HEK293 (cell line): ENCODE results near the gene PLXNA2.

Source experiments
- CTCF ChIA-PET: fragments of 350-600 bp; formaldehyde crosslinking; extraction: SDS; loops from one replicate; lab custom pipeline; 2021; ENCODE audit warnings: antibody characterized with exemption; lab: Yijun Ruan, JAX
- POLR2A ChIA-PET: fragments of 300-600 bp; formaldehyde crosslinking; extraction: SDS; loops from one replicate; lab custom pipeline; 2020; ENCODE audit warnings: antibody characterized with exemption, inconsistent platforms; lab: Yijun Ruan, JAX
- H3K27ac ChIP-seq: fragments of 200-500 bp; sonication (Bioruptor generic); 2 replicates; pipeline ENCODE4 v1.5.1; 2014; ENCODE audit warnings: low read depth, low read length, control low read depth, inconsistent platforms; ENCODE audit errors: extremely low read depth
- H3K36me3 ChIP-seq, 2 experiments: fragments of 200-500 bp in 1 of 2; sonication (Bioruptor generic) in 1 of 2; 1 replicate in 1 of 2; 2 replicates in 1 of 2; pipeline ENCODE4 v1.5.1; 2014 to 2017; ENCODE audit warnings: inconsistent platforms in 2 of 2, low read length in 2 of 2; ENCODE audit not compliant: control insufficient read depth in 2 of 2, insufficient read depth in 1 of 2
- H3K4me1 ChIP-seq: fragments of 200-500 bp; sonication (Bioruptor generic); 2 replicates; pipeline ENCODE4 v1.5.1; 2014; ENCODE audit warnings: mild to moderate bottlenecking, low read length, inconsistent platforms; ENCODE audit not compliant: control insufficient read depth, insufficient read depth
- H3K4me3 ChIP-seq: 2 replicates; pipeline ENCODE4 v1.5.1; 2011; ENCODE audit warnings: low read depth, mild to moderate bottlenecking, control low read depth, low read length, moderate library complexity
- H3K9me3 ChIP-seq: fragments of 200-500 bp; sonication (Bioruptor generic); 2 replicates; pipeline ENCODE4 v1.5.1; 2014; ENCODE audit warnings: low read depth, low read length, inconsistent platforms; ENCODE audit not compliant: control insufficient read depth, insufficient read depth
- BCL11B ChIP-seq: fragments of 450-650 bp; formaldehyde crosslinking; IDR thresholded peaks from 2 replicates; pipeline ENCODE4 v1.5.1; 2016; ENCODE audit warnings: low read depth, missing biosample characterization, missing genetic modification characterization
- GFI1B ChIP-seq: fragments of 450-650 bp; formaldehyde crosslinking; IDR thresholded peaks from 2 replicates; pipeline ENCODE4 v1.5.1; 2016; ENCODE audit warnings: missing biosample characterization, missing genetic modification characterization
- GLIS1 ChIP-seq: fragments of 450-650 bp; formaldehyde crosslinking; IDR thresholded peaks from 2 replicates; pipeline ENCODE4 v1.5.1; 2016; ENCODE audit warnings: missing biosample characterization, missing genetic modification characterization
- KLF1 ChIP-seq: fragments of 450-650 bp; formaldehyde crosslinking; IDR thresholded peaks from 2 replicates; pipeline ENCODE4 v1.5.1; 2016; ENCODE audit warnings: missing biosample characterization, missing genetic modification characterization
- KLF8 ChIP-seq: fragments of 450-650 bp; formaldehyde crosslinking; IDR thresholded peaks from 2 replicates; pipeline ENCODE4 v1.5.1; 2016; ENCODE audit warnings: missing biosample characterization, missing genetic modification characterization
- MZF1 ChIP-seq: fragments of 450-650 bp; formaldehyde crosslinking; IDR thresholded peaks from 2 replicates; pipeline ENCODE4 v1.5.1; 2017; ENCODE audit warnings: missing biosample characterization, missing genetic modification characterization, borderline replicate concordance
- OSR2 ChIP-seq: fragments of 450-650 bp; formaldehyde crosslinking; IDR thresholded peaks from 2 replicates; pipeline ENCODE4 v1.5.1; 2016; ENCODE audit warnings: missing biosample characterization, missing genetic modification characterization
- OVOL3 ChIP-seq: fragments of 450-650 bp; formaldehyde crosslinking; IDR thresholded peaks from 2 replicates; pipeline ENCODE4 v1.5.1; 2016; ENCODE audit warnings: missing biosample characterization, missing genetic modification characterization
- PRDM1 ChIP-seq: fragments of 450-650 bp; formaldehyde crosslinking; IDR thresholded peaks from 2 replicates; pipeline ENCODE4; 2016; ENCODE audit warnings: missing biosample characterization, missing genetic modification characterization
- PRDM6 ChIP-seq: fragments of 450-650 bp; formaldehyde crosslinking; IDR thresholded peaks from 2 replicates; pipeline ENCODE4 v1.5.1; 2017; ENCODE audit warnings: missing biosample characterization, missing genetic modification characterization
- SP3 ChIP-seq: fragments of 450-650 bp; formaldehyde crosslinking; IDR thresholded peaks from 2 replicates; pipeline ENCODE4 v1.5.1; 2016; ENCODE audit warnings: missing biosample characterization, missing genetic modification characterization
- TSHZ1 ChIP-seq: fragments of 450-650 bp; formaldehyde crosslinking; IDR thresholded peaks from 2 replicates; pipeline ENCODE4 v1.5.1; 2016; ENCODE audit warnings: missing biosample characterization, missing genetic modification characterization, borderline replicate concordance
- WT1 ChIP-seq: fragments of 450-650 bp; formaldehyde crosslinking; IDR thresholded peaks from 2 replicates; pipeline ENCODE4 v1.5.1; 2016; ENCODE audit warnings: missing biosample characterization, missing genetic modification characterization
- ZBTB1 ChIP-seq: fragments of 450-650 bp; formaldehyde crosslinking; IDR thresholded peaks from 2 replicates; pipeline ENCODE4 v1.5.1; 2016; ENCODE audit warnings: missing biosample characterization, missing genetic modification characterization
- ZBTB17 ChIP-seq: fragments of 450-650 bp; formaldehyde crosslinking; IDR thresholded peaks from 2 replicates; pipeline ENCODE4 v1.5.1; 2016; ENCODE audit warnings: missing biosample characterization, missing genetic modification characterization
- ZNF169 ChIP-seq: fragments of 450-650 bp; formaldehyde crosslinking; IDR thresholded peaks from 2 replicates; pipeline ENCODE4 v1.5.1; 2016; ENCODE audit warnings: missing biosample characterization, missing genetic modification characterization
- ZNF280D ChIP-seq: fragments of 450-650 bp; formaldehyde crosslinking; IDR thresholded peaks from 2 replicates; pipeline ENCODE4 v1.5.1; 2016; ENCODE audit warnings: missing biosample characterization, missing genetic modification characterization
- ZNF341 ChIP-seq: fragments of 450-650 bp; formaldehyde crosslinking; IDR thresholded peaks from 2 replicates; pipeline ENCODE4; 2016; ENCODE audit warnings: low read depth, missing biosample characterization, missing genetic modification characterization
- ZNF571 ChIP-seq: fragments of 450-650 bp; formaldehyde crosslinking; IDR thresholded peaks from 2 replicates; pipeline ENCODE4 v1.5.0; 2017; ENCODE audit warnings: missing biosample characterization, missing genetic modification characterization
- ZNF596 ChIP-seq: fragments of 450-650 bp; IDR thresholded peaks from 2 replicates; pipeline ENCODE4 v1.5.0; 2018; ENCODE audit warnings: missing biosample characterization, mild to moderate bottlenecking, missing genetic modification characterization, moderate library complexity
- ZNF664 ChIP-seq: fragments of 450-650 bp; formaldehyde crosslinking; IDR thresholded peaks from 2 replicates; pipeline ENCODE4 v1.5.1; 2016; ENCODE audit warnings: missing biosample characterization, missing genetic modification characterization
- ZNF830 ChIP-seq: fragments of 450-650 bp; IDR thresholded peaks from 2 replicates; pipeline ENCODE4 v1.5.0; 2018; ENCODE audit warnings: missing biosample characterization, missing genetic modification characterization, low read depth, mild to moderate bottlenecking, moderate library complexity
- ZNF843 ChIP-seq: fragments of 450-650 bp; formaldehyde crosslinking; IDR thresholded peaks from 2 replicates; pipeline ENCODE4 v1.5.1; 2016; ENCODE audit warnings: missing biosample characterization, missing genetic modification characterization
- TF ChIP-seq, protein P1 (sequence below): fragments of 450-650 bp; formaldehyde crosslinking; IDR thresholded peaks from 2 replicates; pipeline ENCODE4 v1.5.1; 2017; ENCODE audit warnings: missing biosample characterization, mild to moderate bottlenecking, missing genetic modification characterization, moderate library complexity
- TF ChIP-seq, protein P2 (sequence below): fragments of 450-650 bp; formaldehyde crosslinking; IDR thresholded peaks from 2 replicates; pipeline ENCODE4 v1.5.1; 2016; ENCODE audit warnings: missing biosample characterization, missing genetic modification characterization

PLXNA2 gene

GRCh38 chr1:208270651-208271141 lies 26.5 kb upstream of the PLXNA2 start:
- Histone ChIP-seq H3K4me1 (peaks cover 18% of the 10 kb centered on the region), H3K27ac (no peak overlapping the region), H3K9me3 (no peaks in the 10 kb centered on the region), H3K4me3 (no peak overlapping the region), H3K36me3 (no peaks in the 10 kb centered on the region)
- POLR2A ChIA-PET = no interaction called here
- CTCF ChIA-PET = interaction anchor here (0.6 to 1.7 kb wide), 3 partner anchors 22 to 249 kb away, joined by 3 to 10 read pairs (median 3); no protein-coding TSS in a partner anchor
- TF ChIP-seq, protein P1, sequence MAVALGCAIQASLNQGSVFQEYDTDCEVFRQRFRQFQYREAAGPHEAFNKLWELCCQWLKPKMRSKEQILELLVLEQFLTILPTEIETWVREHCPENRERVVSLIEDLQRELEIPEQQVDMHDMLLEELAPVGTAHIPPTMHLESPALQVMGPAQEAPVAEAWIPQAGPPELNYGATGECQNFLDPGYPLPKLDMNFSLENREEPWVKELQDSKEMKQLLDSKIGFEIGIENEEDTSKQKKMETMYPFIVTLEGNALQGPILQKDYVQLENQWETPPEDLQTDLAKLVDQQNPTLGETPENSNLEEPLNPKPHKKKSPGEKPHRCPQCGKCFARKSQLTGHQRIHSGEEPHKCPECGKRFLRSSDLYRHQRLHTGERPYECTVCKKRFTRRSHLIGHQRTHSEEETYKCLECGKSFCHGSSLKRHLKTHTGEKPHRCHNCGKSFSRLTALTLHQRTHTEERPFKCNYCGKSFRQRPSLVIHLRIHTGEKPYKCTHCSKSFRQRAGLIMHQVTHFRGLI (tag by site-specific recombination) = no peak; the same call in 1 of the 2 replicates
- TF ChIP-seq MZF1 (tag by site-specific recombination) (0 out of 2 replicates have a peak, but pooled peaks have one; percentile 66), ZNF843 (tag by site-specific recombination) (peak; percentile 84), ZNF664 (tag by site-specific recombination) (0 out of 2 replicates have a peak, but pooled peaks have one; percentile 37), OSR2 (tag by site-specific recombination) (peak; percentile 87), GFI1B (tag by site-specific recombination) (no peak), ZNF169 (tag by site-specific recombination) (no peak), ZNF830 (tag by site-specific recombination) (no peak), ZBTB1 (0 out of 2 replicates have a peak, but pooled peaks have one; percentile 24), ZNF571 (tag by site-specific recombination) (no peak), BCL11B (tag by site-specific recombination) (no peak), PRDM1 (tag by site-specific recombination) (no peak), KLF1 (tag by site-specific recombination) (0 out of 2 replicates have a peak, but pooled peaks have one; percentile 30), ZNF341 (no peak), ZNF280D (tag by site-specific recombination) (no peak), ZNF596 (tag by site-specific recombination) (peak; percentile 63), GLIS1 (tag by site-specific recombination) (peak; percentile 98), SP3 (tag by site-specific recombination) (no peak), TSHZ1 (peak; percentile 73; the same call in 1 of the 2 replicates), ZBTB17 (tag by site-specific recombination) (peak; percentile 71), PRDM6 (peak; percentile 83), WT1 (tag by site-specific recombination) (peak; percentile 93), OVOL3 (0 out of 2 replicates have a peak, but pooled peaks have one; percentile 11), KLF8 (peak; percentile 47; the same call in 1 of the 2 replicates)
- TF ChIP-seq, protein P2, sequence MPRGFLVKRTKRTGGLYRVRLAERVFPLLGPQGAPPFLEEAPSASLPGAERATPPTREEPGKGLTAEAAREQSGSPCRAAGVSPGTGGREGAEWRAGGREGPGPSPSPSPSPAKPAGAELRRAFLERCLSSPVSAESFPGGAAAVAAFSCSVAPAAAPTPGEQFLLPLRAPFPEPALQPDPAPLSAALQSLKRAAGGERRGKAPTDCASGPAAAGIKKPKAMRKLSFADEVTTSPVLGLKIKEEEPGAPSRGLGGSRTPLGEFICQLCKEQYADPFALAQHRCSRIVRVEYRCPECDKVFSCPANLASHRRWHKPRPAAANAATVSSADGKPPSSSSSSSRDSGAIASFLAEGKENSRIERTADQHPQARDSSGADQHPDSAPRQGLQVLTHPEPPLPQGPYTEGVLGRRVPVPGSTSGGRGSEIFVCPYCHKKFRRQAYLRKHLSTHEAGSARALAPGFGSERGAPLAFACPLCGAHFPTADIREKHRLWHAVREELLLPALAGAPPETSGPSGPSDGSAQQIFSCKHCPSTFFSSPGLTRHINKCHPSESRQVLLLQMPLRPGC (tag by site-specific recombination) = peak; percentile 82; the same call in 1 of the 2 replicates
